Panc1 (cell line): ENCODE data around the gene ARRDC5.

Experiments used
- CTCF ChIP-seq: fragments of 450-650 bp; IDR thresholded peaks from 2 replicates; pipeline ENCODE4 v1.5.1; 2017; ENCODE audit warnings: mild to moderate bottlenecking
- POLR2AphosphoS5 ChIP-seq: IDR thresholded peaks from 2 replicates; pipeline ENCODE4 v1.6.1; 2012; ENCODE audit warnings: mild to moderate bottlenecking, low read depth, low read length, moderate library complexity
- REST ChIP-seq, 2 experiments: IDR thresholded peaks; 2 replicates each; pipeline ENCODE4 v1.6.1; 2011 to 2012; ENCODE audit warnings: low read depth in 2 of 2, control low read depth in 1 of 2, low read length in 1 of 2, mild to moderate bottlenecking in 1 of 2, moderate library complexity in 1 of 2; ENCODE audit not compliant: insufficient read depth in 1 of 2
- TCF7L2 ChIP-seq: IDR thresholded peaks from 2 replicates; pipeline ENCODE4 v1.6.1; 2011; ENCODE audit warnings: mild to moderate bottlenecking, low read depth, low read length, inconsistent platforms

GRCh38 chr19:4891066-4891465 lies 11.6 kb downstream of the ARRDC5 start:
- TF ChIP-seq CTCF (no peak), TCF7L2 (no peak), REST (IDR thresholded peaks at IDR 0.05; ENCODE audit: insufficient read depth in 1 of 2, low read depth in 2 of 2, low read length in 1 of 2) (no peak), POLR2AphosphoS5 (no peak)
